GM18511 (cell line): ENCODE results near the gene RAB31.

ENCODE experiments used
- ATAC-seq: cut with Tn5 transposase; IDR thresholded peaks from one replicate; pipeline ENCODE4 v1.9.1; 2021; ENCODE audit warnings: mild to moderate bottlenecking, moderate library complexity; ENCODE audit not compliant: unreplicated experiment

The RAB31 gene

DNA sequence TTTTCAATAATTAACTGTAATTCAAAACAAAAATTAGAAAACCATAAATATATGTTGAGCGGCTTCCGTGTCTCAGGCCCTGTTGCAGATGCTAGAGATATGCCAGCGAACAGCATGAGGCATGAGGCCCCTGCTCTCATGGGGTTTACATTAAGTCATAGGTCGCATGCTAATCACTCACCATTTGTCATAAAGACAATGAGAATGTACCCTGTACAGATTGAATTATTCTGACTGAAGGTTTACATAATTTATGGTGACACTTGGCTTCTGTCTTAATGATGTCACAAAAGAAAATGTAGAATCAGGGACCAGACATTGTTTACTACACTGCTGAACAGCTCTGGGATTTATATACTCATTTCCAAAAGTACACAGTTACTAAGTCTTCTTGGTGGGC lies 199.8 kb downstream of the RAB31 start:
- no peak for ATAC-seq

DNA sequence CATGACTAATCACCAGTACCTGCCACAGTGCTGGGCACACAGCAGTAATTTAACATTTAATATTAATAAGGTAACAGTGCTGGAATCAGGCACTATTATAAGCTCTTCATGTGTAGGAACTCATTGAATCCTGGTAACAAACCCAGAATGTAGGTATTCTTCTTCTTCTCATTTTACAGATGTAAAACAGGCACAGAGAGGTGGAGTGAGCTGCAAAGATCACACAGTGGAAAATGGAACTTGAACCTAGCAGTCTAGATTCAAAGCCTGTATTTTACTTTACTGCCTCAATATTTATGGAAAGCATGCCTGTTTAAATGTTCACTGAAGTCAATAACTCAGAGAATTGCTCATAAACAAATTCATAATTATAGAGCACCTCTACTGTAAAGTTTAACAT lies 202.0 kb downstream of the RAB31 start:
- ATAC-seq = no peak

DNA sequence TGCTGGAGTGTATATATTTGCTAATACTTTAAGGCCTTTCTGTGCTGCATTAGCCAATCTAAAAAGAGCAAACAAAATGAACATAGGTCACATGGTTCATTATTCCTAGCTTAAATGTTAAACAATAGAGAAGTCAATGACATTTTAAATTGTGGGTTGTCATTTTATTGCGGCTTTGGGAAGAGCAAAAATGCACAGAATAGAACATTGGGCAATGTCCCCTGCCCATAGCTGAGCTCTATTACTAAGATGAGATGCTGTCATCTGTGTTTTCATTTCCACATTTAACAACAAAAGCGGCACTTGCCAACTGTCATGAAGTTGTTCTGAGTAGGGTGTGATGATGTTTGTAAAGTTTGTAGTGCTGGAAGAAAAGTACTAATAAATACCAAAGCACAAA lies 202.6 kb downstream of the RAB31 start:
- ATAC-seq = no peak

DNA sequence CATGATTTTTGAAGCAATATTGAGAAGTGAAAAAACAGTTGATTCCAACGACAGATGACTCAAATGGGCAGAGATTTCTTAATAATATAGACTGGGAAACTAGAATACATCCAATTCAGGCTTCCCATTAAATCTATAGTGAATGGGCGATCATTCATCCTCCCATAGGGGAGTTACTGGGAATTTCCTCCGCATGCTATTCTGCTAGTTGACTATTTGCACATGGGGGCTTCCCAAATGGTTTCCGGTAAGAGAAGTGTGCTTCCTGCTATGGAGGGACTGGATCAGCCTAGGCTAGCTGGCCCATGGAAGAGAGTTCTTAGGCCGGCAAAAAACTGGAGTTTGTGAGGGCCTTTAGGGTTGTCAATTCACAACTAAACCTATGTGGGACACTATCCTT lies 203.1 kb downstream of the RAB31 start:
- ATAC-seq = no peak
